ENCODE results near the gene ITGB3. TPM values are rescaled to one million over a fixed set of nuclear protein-coding genes. Genes with fewer than 3 reads are reported as not detected.
"Not testable (repeated sequence)": the region's sequence is repeated elsewhere in the genome, so short reads cannot be mapped to it uniquely, and the experiment has no call there.

Gene ITGB3
- total and polyA plus RNA-seq, 9 donors, result 1.7 to 9.4 (median 2.9) TPM

- no peak for DNase-seq
- 78 to 92% (median 91%) methylated on average over 3 of the region's 3 CpGs for WGBS, 3 donors
- intact Hi-C loops (cut with DNase I), result no loop called here
- H3K27me3 ChIP-seq, result no peaks in the 10 kb centered on the region
- H3K36me3 ChIP-seq, result no peaks in the 10 kb centered on the region
- no peak overlapping the region for H3K4me3 ChIP-seq
- H3K27ac ChIP-seq, result no peak overlapping the region
- H3K9me3 ChIP-seq, result no peaks in the 10 kb centered on the region
- peaks cover 2% of the 10 kb centered on the region for H3K4me1 ChIP-seq (ENCODE audit: insufficient read depth)
- TF ChIP-seq CTCF (IDR thresholded peaks at IDR 0.05) (no peak), EP300 (IDR thresholded peaks at IDR 0.05) (no peak), POLR2A (IDR thresholded peaks at IDR 0.05) (no peak)
These were observed 30.6 kb upstream of the ITGB3 start for GRCh38 chr17:47223007-47223406.

GRCh38 chr17:47223460-47223859 is 30.2 kb upstream of the ITGB3 start:
- TF ChIP-seq POLR2A (IDR thresholded peaks at IDR 0.05) (no peak), EP300 (IDR thresholded peaks at IDR 0.05) (no peak), CTCF (IDR thresholded peaks at IDR 0.05) (no peak)
- no peaks in the 10 kb centered on the region for H3K27me3 ChIP-seq
- intact Hi-C loops (cut with DNase I), result no loop called here

GRCh38 chr17:47224077-47224476 is 29.6 kb upstream of the ITGB3 start:
- H3K27me3 ChIP-seq; DNase-seq; H3K9me3 ChIP-seq; intact Hi-C loops (cut with DNase I); H3K27ac ChIP-seq; H3K4me3 ChIP-seq; H3K4me1 ChIP-seq (ENCODE audit: insufficient read depth); H3K36me3 ChIP-seq: not testable (repeated sequence)
- WGBS, 3 donors, result 96 to 99% (median 98%) methylated on average over 2 of the region's 2 CpGs

More at GRCh38 chr17:47223460-47223859, 30.2 kb upstream of the ITGB3 start:
- no peak overlapping the region for H3K27ac ChIP-seq
- 86 to 93% (median 92%) methylated on average over 5 of the region's 5 CpGs for WGBS, 3 donors
- H3K9me3 ChIP-seq, result no peaks in the 10 kb centered on the region
- peaks cover 2% of the 10 kb centered on the region for H3K4me1 ChIP-seq (ENCODE audit: insufficient read depth)
- no peak for DNase-seq
- no peaks in the 10 kb centered on the region for H3K36me3 ChIP-seq
- H3K4me3 ChIP-seq, result no peak overlapping the region

GRCh38 chr17:47224966-47225365 is 28.7 kb upstream of the ITGB3 start:
- no peak overlapping the region for H3K4me3 ChIP-seq
- H3K9me3 ChIP-seq, result no peaks in the 10 kb centered on the region
- no peak for TF ChIP-seq POLR2A (IDR thresholded peaks at IDR 0.05)
- TF ChIP-seq CTCF (IDR thresholded peaks at IDR 0.05), result no peak
- no peak for TF ChIP-seq EP300 (IDR thresholded peaks at IDR 0.05)
- peak overlapping the region; percentile 31 to 54 for H3K27ac ChIP-seq
- WGBS, 3 donors, result 18 to 30% (median 27%) methylated on average over 1 of the region's 1 CpG
- intact Hi-C loops (cut with DNase I), result loop anchor here in 3 of 4 donors (5.0 kb wide), 3 partner anchors 92 to 392 kb away; partner anchors contain the start of gene EFCAB13 (in 1 of the 3)
- H3K4me1 ChIP-seq (ENCODE audit: insufficient read depth), result peaks cover 2% of the 10 kb centered on the region
- H3K36me3 ChIP-seq, result no peaks in the 10 kb centered on the region
- no peaks in the 10 kb centered on the region for H3K27me3 ChIP-seq
- DNase-seq, result no peak

GRCh38 chr17:47225436-47225858 is 28.2 kb upstream of the ITGB3 start:
- 6 to 19% (median 7%) methylated on average over 3 of the region's 3 CpGs for WGBS, 3 donors
- Histone ChIP-seq H3K9me3 (no peaks in the 10 kb centered on the region), H3K4me3 (no peak overlapping the region), H3K27me3 (no peaks in the 10 kb centered on the region), H3K36me3 (no peaks in the 10 kb centered on the region), H3K4me1 (ENCODE audit: insufficient read depth) (peaks cover 2% of the 10 kb centered on the region), H3K27ac (peak overlapping the region in 1 of 2 donors; percentile 54)
- DNase-seq, result peak in 3 of 5 donors; percentile 69 to 86 (median 76)
- intact Hi-C loops (cut with DNase I), result loop anchor here in 3 of 4 donors (5.0 kb wide), 3 partner anchors 92 to 392 kb away; partner anchors contain the start of gene EFCAB13 (in 1 of the 3)
- no peak for TF ChIP-seq CTCF (IDR thresholded peaks at IDR 0.05)
- peak; percentile 22 for TF ChIP-seq EP300 (IDR thresholded peaks at IDR 0.05)

Measured in ovary (tissue), 9 donors.